PC-3 (cell line): ENCODE results near the gene BZW2.

Experiments
- EZH2phosphoT487 ChIP-seq: fragments of 300-600 bp; sonication (generic); IDR thresholded peaks from 2 replicates; pipeline ENCODE4 v1.6.1; 2018; ENCODE audit warnings: mild to moderate bottlenecking, antibody characterized with exemption, low read length, borderline replicate concordance
- TF ChIP-seq, protein P1 (sequence below): fragments of 300-600 bp; sonication (generic); conservative IDR thresholded peaks from 2 replicates; pipeline ENCODE4 v1.5.1; 2017; ENCODE audit warnings: antibody characterized with exemption, low read depth, mild to moderate bottlenecking, low read length

DNA sequence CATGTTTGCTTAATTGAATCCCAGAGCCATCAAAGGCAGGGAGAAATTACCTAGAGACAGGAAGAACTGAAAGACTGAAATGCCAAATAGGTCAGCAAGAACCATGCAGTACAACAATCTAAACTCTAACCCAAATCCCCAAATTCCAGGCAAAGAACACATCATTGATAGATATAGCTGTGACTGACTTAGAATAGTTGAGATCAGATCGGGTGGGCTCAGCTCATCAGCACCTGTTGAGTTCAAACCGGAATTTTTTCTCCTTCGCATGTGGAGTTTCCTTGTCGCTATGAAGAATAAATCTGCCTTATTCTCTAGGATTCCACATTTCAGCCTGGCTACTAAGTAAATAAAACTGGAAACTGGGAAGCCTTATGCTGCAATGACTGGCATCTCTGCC lies 1.8 kb upstream of the BZW2 start:
- no peak for TF ChIP-seq EZH2phosphoT487
- TF ChIP-seq, protein P1, sequence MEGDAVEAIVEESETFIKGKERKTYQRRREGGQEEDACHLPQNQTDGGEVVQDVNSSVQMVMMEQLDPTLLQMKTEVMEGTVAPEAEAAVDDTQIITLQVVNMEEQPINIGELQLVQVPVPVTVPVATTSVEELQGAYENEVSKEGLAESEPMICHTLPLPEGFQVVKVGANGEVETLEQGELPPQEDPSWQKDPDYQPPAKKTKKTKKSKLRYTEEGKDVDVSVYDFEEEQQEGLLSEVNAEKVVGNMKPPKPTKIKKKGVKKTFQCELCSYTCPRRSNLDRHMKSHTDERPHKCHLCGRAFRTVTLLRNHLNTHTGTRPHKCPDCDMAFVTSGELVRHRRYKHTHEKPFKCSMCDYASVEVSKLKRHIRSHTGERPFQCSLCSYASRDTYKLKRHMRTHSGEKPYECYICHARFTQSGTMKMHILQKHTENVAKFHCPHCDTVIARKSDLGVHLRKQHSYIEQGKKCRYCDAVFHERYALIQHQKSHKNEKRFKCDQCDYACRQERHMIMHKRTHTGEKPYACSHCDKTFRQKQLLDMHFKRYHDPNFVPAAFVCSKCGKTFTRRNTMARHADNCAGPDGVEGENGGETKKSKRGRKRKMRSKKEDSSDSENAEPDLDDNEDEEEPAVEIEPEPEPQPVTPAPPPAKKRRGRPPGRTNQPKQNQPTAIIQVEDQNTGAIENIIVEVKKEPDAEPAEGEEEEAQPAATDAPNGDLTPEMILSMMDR, result no peak
